Hepatocyte (in vitro differentiated cells): Measurements from ENCODE around the gene D2HGDH.

Source experiments
- CTCF ChIP-seq: fragments of 200-600 bp; sonication (generic); IDR thresholded peaks from 2 replicates; pipeline ENCODE4 v1.5.1; 2016; ENCODE audit warnings: antibody characterized with exemption, mild to moderate bottlenecking; ENCODE audit not compliant: poor library complexity
- EZH2phosphoT487 ChIP-seq: fragments of 200-600 bp; sonication (generic); IDR thresholded peaks from one replicate; pipeline ENCODE4 v1.6.1; 2018; ENCODE audit warnings: antibody characterized with exemption, mild to moderate bottlenecking, low read depth, moderate library complexity; ENCODE audit not compliant: unreplicated experiment, severe bottlenecking

- no peak for TF ChIP-seq CTCF
- no peak for TF ChIP-seq EZH2phosphoT487
Observed at GRCh38 chr2:241793385-241793784, 59.0 kb downstream of the D2HGDH start.
